ENCODE data around the gene DDAH2.

DNA sequence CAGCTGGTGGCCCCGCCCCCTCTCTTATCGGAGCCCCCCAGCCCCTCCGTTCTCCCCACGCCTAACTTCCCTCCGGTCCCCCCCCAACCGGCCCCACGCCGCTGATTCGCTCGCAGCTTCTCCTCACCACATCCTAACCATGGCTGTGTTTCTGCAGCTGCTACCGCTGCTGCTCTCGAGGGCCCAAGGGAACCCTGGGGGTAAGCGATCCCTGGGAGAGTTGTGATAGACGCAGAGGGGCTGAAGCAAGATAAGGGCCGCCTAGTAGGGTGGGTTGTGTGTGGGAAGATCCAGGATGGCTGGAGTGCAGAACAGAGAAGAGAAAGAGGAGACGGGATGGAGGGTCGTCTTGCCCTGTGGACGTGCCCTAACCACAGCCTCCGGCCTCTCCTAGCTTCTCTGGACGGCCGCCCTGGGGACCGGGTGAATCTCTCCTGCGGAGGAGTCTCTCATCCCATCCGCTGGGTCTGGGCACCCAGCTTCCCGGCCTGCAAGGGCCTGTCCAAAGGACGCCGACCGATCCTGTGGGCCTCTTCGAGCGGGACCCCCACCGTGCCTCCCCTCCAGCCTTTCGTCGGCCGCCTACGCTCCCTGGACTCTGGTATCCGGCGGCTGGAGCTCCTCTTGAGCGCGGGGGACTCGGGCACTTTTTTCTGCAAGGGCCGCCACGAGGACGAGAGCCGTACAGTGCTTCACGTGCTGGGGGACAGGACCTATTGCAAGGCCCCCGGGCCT is 5.7 kb downstream of the DDAH2 start, which contains the start of gene MPIG6B:
- TF ChIP-seq, protein P1, sequence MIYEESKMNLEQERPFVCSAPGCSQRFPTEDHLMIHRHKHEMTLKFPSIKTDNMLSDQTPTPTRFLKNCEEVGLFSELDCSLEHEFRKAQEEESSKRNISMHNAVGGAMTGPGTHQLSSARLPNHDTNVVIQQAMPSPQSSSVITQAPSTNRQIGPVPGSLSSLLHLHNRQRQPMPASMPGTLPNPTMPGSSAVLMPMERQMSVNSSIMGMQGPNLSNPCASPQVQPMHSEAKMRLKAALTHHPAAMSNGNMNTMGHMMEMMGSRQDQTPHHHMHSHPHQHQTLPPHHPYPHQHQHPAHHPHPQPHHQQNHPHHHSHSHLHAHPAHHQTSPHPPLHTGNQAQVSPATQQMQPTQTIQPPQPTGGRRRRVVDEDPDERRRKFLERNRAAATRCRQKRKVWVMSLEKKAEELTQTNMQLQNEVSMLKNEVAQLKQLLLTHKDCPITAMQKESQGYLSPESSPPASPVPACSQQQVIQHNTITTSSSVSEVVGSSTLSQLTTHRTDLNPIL (CRISPR knock-in tag; IDR thresholded peaks at IDR 0.05; ENCODE audit: low read depth): no peak
- TF ChIP-seq, protein P2, sequence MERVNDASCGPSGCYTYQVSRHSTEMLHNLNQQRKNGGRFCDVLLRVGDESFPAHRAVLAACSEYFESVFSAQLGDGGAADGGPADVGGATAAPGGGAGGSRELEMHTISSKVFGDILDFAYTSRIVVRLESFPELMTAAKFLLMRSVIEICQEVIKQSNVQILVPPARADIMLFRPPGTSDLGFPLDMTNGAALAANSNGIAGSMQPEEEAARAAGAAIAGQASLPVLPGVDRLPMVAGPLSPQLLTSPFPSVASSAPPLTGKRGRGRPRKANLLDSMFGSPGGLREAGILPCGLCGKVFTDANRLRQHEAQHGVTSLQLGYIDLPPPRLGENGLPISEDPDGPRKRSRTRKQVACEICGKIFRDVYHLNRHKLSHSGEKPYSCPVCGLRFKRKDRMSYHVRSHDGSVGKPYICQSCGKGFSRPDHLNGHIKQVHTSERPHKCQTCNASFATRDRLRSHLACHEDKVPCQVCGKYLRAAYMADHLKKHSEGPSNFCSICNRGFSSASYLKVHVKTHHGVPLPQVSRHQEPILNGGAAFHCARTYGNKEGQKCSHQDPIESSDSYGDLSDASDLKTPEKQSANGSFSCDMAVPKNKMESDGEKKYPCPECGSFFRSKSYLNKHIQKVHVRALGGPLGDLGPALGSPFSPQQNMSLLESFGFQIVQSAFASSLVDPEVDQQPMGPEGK (CRISPR knock-in tag; IDR thresholded peaks at IDR 0.05; ENCODE audit: borderline replicate concordance): no peak
- TF ChIP-seq CSDC2 (CRISPR knock-in tag; IDR thresholded peaks at IDR 0.05) (no peak), RARB (CRISPR knock-in tag; IDR thresholded peaks at IDR 0.05) (no peak), ZC3H10 (CRISPR knock-in tag; IDR thresholded peaks at IDR 0.05) (no peak), ARNTL (CRISPR knock-in tag; IDR thresholded peaks at IDR 0.05; ENCODE audit: borderline replicate concordance, low read depth) (no peak), SNAI2 (CRISPR knock-in tag; IDR thresholded peaks at IDR 0.05) (no peak), TCF4 (CRISPR knock-in tag; IDR thresholded peaks at IDR 0.05; ENCODE audit: borderline replicate concordance) (no peak), ZFP30 (CRISPR knock-in tag; IDR thresholded peaks at IDR 0.05) (no peak)
